Upper lobe of right lung (tissue), 1 donor: Measurements from ENCODE around the gene IGF1R. TPM values are rescaled to one million over a fixed set of nuclear protein-coding genes. Genes with fewer than 3 reads are reported as not detected.

Source experiments
- ATAC-seq: fragments of 200-7000 bp; cut with Tn5 transposase; one replicate; pipeline ENCODE4 v1.9.1; 2020; ENCODE audit warnings: mild to moderate bottlenecking, moderate library complexity
- DNase-seq: peaks from one replicate; pipeline ENCODE4 v3.0.0-alpha.2; 2020
- H3K27ac ChIP-seq: fragments of 200-600 bp; one replicate; pipeline ENCODE4 v1.8.0; 2022
- H3K27me3 ChIP-seq: fragments of 200-600 bp; one replicate; pipeline ENCODE4 v1.8.0; 2022; ENCODE audit warnings: mild to moderate bottlenecking
- H3K36me3 ChIP-seq: fragments of 200-600 bp; one replicate; pipeline ENCODE4 v1.8.0; 2022
- H3K4me1 ChIP-seq: fragments of 200-600 bp; one replicate; pipeline ENCODE4 v1.8.0; 2022
- H3K4me3 ChIP-seq: fragments of 200-600 bp; one replicate; pipeline ENCODE4 v1.8.0; 2022; ENCODE audit warnings: mild to moderate bottlenecking
- H3K9me3 ChIP-seq: fragments of 200-600 bp; one replicate; pipeline ENCODE4 v1.8.0; 2022
- CTCF ChIP-seq: fragments of 200-600 bp; IDR thresholded peaks from one replicate; pipeline ENCODE4 v1.8.0; 2022; ENCODE audit warnings: antibody characterized with exemption
- intact Hi-C: fragments of 100-400 bp; cut with DNase I; formaldehyde crosslinking; loops from one replicate; pipeline ENCODE4 v1.11.0; 2022
- total RNA-seq: library from RNA; stranded (reverse); fragmentation: NEBNext Ultra II Directional; extraction: Animal tissue kit (Norgen Biotek cat#: 25700); gene quantifications from one replicate; pipeline ENCODE4 v1.2.1, GENCODE V29; 2021
- donor health status: DM: no; HTN: yes; CAD: no; lungs with severe emphysema.

IGF1R gene
- total RNA-seq, 1 donor from 2014 or later: 40.0 TPM

GRCh38 chr15:98724048-98724447 lies 75.7 kb downstream of the IGF1R start:
- H3K36me3 ChIP-seq: no peaks in the 10 kb centered on the region
- H3K4me1 ChIP-seq: peaks cover 20% of the 10 kb centered on the region
- intact Hi-C loops: no loop called here
- no peaks in the 10 kb centered on the region for H3K9me3 ChIP-seq
- H3K27me3 ChIP-seq: no peaks in the 10 kb centered on the region
- TF ChIP-seq CTCF: no peak
- H3K4me3 ChIP-seq: no peak overlapping the region
- no peak overlapping the region for H3K27ac ChIP-seq
- ATAC-seq (no peak), DNase-seq (no peak)

- Histone ChIP-seq H3K36me3 (no peaks in the 10 kb centered on the region), H3K9me3 (no peaks in the 10 kb centered on the region), H3K4me3 (no peak overlapping the region), H3K27me3 (no peaks in the 10 kb centered on the region), H3K27ac (no peak overlapping the region), H3K4me1 (peaks cover 25% of the 10 kb centered on the region)
- DNase-seq (no peak), ATAC-seq (no peak)
- intact Hi-C loops: no loop called here
- no peak for TF ChIP-seq CTCF
Observed at GRCh38 chr15:98724494-98724893, 76.2 kb downstream of the IGF1R start.

- no peak overlapping the region for H3K4me3 ChIP-seq
- ATAC-seq (no peak), DNase-seq (no peak)
- no peak for TF ChIP-seq CTCF
- H3K9me3 ChIP-seq: no peaks in the 10 kb centered on the region
- no peaks in the 10 kb centered on the region for H3K27me3 ChIP-seq
- H3K36me3 ChIP-seq: no peaks in the 10 kb centered on the region
- intact Hi-C loops: no loop called here
- no peak overlapping the region for H3K27ac ChIP-seq
- H3K4me1 ChIP-seq: peaks cover 27% of the 10 kb centered on the region
Observed at GRCh38 chr15:98725874-98726273, 77.5 kb downstream of the IGF1R start.

GRCh38 chr15:98727115-98728040 lies 79.0 kb downstream of the IGF1R start:
- Histone ChIP-seq H3K4me1 (peaks cover 29% of the 10 kb centered on the region), H3K27me3 (no peaks in the 10 kb centered on the region), H3K36me3 (no peaks in the 10 kb centered on the region), H3K27ac (peak overlapping the region; percentile 85), H3K9me3 (no peaks in the 10 kb centered on the region), H3K4me3 (no peak overlapping the region)
- intact Hi-C loops: no loop called here
- TF ChIP-seq CTCF: no peak
- ATAC-seq (peak; percentile 98), DNase-seq (peak; percentile 90)

GRCh38 chr15:98728082-98728810 lies 79.9 kb downstream of the IGF1R start:
- no peaks in the 10 kb centered on the region for H3K9me3 ChIP-seq
- H3K36me3 ChIP-seq: no peaks in the 10 kb centered on the region
- no peak overlapping the region for H3K4me3 ChIP-seq
- peaks cover 31% of the 10 kb centered on the region for H3K4me1 ChIP-seq
- ATAC-seq (no peak), DNase-seq (no peak)
- no peaks in the 10 kb centered on the region for H3K27me3 ChIP-seq
- intact Hi-C loops: no loop called here
- TF ChIP-seq CTCF: no peak
- peak overlapping the region; percentile 85 for H3K27ac ChIP-seq
